ENCODE data around the gene EXOC3.

EXOC3 gene

GRCh38 chr5:489689-490080 lies 46.7 kb downstream of the EXOC3 start:
- DNase-seq, result no peak

- DNase-seq, result no peak
These were observed 47.4 kb downstream of the EXOC3 start for GRCh38 chr5:490116-491106.

GRCh38 chr5:491119-491855 lies 48.3 kb downstream of the EXOC3 start:
- no peak for DNase-seq

- no peak for DNase-seq
These were observed 48.8 kb downstream of the EXOC3 start for GRCh38 chr5:491856-492155.

GRCh38 chr5:492314-492893 lies 49.4 kb downstream of the EXOC3 start:
- DNase-seq, result no peak

GRCh38 chr5:493119-493701 lies 50.2 kb downstream of the EXOC3 start:
- DNase-seq, result no peak

GRCh38 chr5:493758-494157 lies 50.8 kb downstream of the EXOC3 start:
- DNase-seq, result no peak

GRCh38 chr5:494667-495255 lies 51.8 kb downstream of the EXOC3 start:
- no peak for DNase-seq

- DNase-seq, result no peak
These were observed 53.1 kb downstream of the EXOC3 start for GRCh38 chr5:496028-496427.

- DNase-seq, result no peak
These were observed 54.2 kb downstream of the EXOC3 start for GRCh38 chr5:497090-497700.

GRCh38 chr5:497871-498509 lies 55.0 kb downstream of the EXOC3 start:
- DNase-seq, result no peak

GRCh38 chr5:499233-500209 lies 56.5 kb downstream of the EXOC3 start:
- DNase-seq, result no peak

- DNase-seq, result no peak
These were observed 57.5 kb downstream of the EXOC3 start for GRCh38 chr5:500491-500890.

- no peak for DNase-seq
These were observed 58.3 kb downstream of the EXOC3 start for GRCh38 chr5:501105-501830.

GRCh38 chr5:501831-502184 lies 58.8 kb downstream of the EXOC3 start:
- no peak for DNase-seq

GRCh38 chr5:502325-503079 lies 59.5 kb downstream of the EXOC3 start:
- DNase-seq, result no peak

GRCh38 chr5:504326-505154 lies 61.6 kb downstream of the EXOC3 start:
- DNase-seq, result no peak

- peak in 1 of 2 experiments; percentile 44 for DNase-seq
These were observed 63.1 kb downstream of the EXOC3 start for GRCh38 chr5:505951-506525.

Data from NCI-H1930 (cell line).